WI38 (cell line): ENCODE data around the gene P3H2.

Source experiments
- H3K4me3 ChIP-seq: 2 replicates; pipeline ENCODE4 v1.5.1; 2011; ENCODE audit warnings: low read depth, mild to moderate bottlenecking, control low read depth, low read length
- TF ChIP-seq, protein P1 (sequence below): IDR thresholded peaks from 2 replicates; pipeline ENCODE4 v1.5.1; 2012; ENCODE audit warnings: low read depth, mild to moderate bottlenecking, control low read depth, low read length

Gene P3H2

DNA sequence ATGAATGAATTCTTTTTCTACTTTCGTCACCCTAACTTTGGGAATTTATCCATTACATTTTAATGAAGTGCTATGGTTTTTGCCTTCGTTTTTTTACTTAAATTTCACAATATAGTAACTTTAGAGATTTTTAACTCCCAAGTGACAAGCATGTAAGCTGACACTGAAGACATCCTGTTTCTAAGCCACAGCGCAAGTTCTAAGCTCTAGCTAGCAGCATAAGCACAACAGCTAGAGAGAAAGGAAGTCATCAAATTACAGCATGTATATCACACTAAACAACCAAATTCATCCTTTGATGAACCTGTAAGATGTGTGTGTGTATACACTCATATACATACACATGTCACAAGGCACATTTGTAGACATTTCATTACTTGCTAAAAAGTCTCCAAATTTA, 119.3 kb downstream of the P3H2 start:
- H3K4me3 ChIP-seq, result no peak overlapping the region
- TF ChIP-seq, protein P1, sequence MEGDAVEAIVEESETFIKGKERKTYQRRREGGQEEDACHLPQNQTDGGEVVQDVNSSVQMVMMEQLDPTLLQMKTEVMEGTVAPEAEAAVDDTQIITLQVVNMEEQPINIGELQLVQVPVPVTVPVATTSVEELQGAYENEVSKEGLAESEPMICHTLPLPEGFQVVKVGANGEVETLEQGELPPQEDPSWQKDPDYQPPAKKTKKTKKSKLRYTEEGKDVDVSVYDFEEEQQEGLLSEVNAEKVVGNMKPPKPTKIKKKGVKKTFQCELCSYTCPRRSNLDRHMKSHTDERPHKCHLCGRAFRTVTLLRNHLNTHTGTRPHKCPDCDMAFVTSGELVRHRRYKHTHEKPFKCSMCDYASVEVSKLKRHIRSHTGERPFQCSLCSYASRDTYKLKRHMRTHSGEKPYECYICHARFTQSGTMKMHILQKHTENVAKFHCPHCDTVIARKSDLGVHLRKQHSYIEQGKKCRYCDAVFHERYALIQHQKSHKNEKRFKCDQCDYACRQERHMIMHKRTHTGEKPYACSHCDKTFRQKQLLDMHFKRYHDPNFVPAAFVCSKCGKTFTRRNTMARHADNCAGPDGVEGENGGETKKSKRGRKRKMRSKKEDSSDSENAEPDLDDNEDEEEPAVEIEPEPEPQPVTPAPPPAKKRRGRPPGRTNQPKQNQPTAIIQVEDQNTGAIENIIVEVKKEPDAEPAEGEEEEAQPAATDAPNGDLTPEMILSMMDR, result no peak

DNA sequence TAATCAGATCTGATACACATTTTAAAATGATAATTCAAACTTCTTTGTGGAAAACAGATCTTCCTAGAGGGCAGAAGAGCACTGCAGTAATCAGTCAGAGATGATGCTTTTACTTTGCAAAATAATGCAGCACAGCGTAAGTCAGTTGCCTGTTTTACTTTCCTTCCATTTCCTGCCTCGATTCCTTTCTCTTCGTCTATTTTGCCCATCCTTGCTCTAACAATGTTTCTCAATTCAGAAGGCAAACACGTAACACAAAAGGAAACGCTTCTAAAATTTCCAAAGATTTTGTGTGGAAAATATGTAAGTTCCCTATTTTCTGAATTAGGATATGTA, 119.9 kb downstream of the P3H2 start:
- TF ChIP-seq, protein P1, result no peak
- H3K4me3 ChIP-seq, result no peak overlapping the region

DNA sequence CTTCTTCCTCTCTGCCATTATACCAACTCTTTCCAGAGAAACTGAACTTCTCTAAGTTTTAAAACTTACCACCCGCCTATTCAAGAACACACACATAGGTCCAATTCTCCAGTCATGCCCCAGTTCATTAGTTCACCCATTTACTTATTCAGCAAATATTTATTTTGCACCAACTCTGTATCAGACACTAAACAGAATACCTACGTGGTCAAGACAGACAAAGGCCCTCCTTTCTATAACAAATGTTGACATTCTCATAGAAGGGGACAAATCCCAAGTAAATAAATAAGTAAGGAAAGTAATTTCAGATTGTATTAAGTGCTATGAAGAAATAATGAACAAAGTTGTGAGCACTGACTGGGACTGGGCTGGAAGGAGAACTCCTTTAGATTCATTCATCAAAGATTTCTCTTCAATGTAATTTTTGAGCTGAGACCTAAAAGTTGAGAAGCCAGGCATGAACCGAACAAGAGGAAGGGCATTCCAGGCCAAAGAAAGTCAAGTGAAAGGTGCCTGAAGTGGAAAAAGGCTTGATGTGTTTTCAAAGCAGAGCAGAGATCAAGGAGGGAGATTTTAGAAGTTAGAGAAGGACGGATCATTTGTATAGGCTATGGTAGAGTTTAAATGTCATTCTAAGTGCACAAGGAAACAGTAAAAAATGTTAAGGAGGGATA, 120.4 kb downstream of the P3H2 start:
- no peak overlapping the region for H3K4me3 ChIP-seq
- TF ChIP-seq, protein P1, result no peak

DNA sequence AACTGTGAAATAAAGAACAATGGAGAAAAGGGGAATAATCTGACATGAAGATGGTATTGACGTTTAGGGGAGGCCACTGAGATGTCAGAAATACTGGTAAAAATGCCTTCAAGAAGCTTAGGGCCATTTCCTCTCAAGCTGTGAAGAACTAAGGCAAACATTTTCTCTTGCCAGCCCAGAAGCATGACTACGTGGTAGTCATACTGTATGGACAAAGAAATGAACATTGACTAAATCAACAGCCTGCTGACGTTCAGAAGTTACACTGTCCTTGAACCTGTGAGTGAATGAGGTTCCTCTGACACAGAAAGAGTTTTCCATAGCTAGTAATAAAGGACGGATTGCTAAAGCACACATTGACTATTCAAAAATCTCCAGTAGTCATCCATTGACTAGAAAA, 121.0 kb downstream of the P3H2 start:
- no peak overlapping the region for H3K4me3 ChIP-seq
- TF ChIP-seq, protein P1, result no peak

DNA sequence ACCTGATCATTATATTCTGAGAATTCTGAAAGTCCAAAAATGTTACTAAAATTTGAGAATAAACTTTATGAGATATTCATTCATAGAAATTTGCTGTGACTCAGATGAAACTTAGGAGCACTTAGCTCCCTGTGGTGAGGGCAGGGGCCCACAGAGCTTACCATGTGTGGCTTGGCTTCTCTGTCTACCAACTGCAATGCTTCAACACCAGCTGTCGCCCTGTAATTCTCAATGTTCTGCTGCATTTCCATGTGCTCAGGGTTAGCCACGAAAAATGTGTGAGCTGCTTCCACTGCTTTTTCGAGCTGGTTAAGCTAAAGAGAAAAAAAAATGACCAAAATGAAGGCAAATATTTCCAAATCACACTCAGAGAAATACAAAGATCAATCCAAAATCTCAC, 125.6 kb downstream of the P3H2 start:
- TF ChIP-seq, protein P1, result no peak
- H3K4me3 ChIP-seq, result no peak overlapping the region

DNA sequence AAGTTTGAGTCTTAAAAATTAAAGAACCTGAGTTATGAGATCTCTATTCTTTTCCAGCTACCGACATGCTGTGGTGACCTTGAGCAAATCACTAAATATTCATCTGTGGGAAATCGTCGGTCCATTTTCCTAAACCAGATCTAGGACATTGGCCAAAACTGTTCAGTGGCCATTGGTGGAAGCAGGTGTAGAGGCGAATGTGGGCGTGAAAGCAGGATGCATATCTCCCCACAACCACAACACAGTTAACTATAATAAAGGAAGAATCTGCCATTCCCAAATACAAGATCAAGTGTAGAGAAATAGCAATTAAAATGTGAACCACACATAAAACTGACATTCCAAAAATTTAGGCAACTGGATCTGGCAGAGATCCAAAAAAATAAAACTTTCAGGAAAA, 129.9 kb downstream of the P3H2 start:
- TF ChIP-seq, protein P1, result no peak
- no peak overlapping the region for H3K4me3 ChIP-seq

DNA sequence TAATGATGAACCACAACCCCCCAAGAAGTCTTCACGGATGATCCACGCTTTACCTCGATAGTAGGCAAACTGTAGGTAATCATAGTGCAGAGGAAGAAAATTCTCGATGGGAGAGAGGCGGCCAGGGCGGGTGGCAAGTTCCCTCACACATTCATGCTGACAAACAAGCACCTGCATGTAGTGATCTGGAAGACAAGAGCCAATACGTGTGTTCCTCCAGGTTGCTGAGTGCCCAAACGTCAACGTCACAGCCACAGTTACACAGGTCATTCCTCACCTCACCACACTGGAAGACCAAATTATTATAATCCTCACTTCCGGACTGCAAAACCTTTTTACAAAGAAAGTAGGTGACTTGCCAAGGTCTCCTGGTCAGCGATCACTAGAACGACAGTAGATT, 131.8 kb downstream of the P3H2 start:
- TF ChIP-seq, protein P1, result no peak
- no peak overlapping the region for H3K4me3 ChIP-seq
